OCI-LY3 (cell line): Measurements from ENCODE around the gene GC.

Source experiments
- EZH2phosphoT487 ChIP-seq: fragments of 200-600 bp; shearing (Covaris generic); IDR thresholded peaks from 2 replicates; pipeline ENCODE4 v1.6.1; 2018; ENCODE audit warnings: antibody characterized with exemption, mixed run types, low read depth
- TF ChIP-seq, protein P1 (sequence below): fragments of 200-600, 300-600 bp; sonication (generic); IDR thresholded peaks from 2 replicates; pipeline ENCODE4 v1.5.1; 2014; ENCODE audit warnings: antibody characterized with exemption, low read length, low read depth

GRCh38 chr4:71711985-71712348, 71.9 kb downstream of the GC start:
- TF ChIP-seq, protein P1, sequence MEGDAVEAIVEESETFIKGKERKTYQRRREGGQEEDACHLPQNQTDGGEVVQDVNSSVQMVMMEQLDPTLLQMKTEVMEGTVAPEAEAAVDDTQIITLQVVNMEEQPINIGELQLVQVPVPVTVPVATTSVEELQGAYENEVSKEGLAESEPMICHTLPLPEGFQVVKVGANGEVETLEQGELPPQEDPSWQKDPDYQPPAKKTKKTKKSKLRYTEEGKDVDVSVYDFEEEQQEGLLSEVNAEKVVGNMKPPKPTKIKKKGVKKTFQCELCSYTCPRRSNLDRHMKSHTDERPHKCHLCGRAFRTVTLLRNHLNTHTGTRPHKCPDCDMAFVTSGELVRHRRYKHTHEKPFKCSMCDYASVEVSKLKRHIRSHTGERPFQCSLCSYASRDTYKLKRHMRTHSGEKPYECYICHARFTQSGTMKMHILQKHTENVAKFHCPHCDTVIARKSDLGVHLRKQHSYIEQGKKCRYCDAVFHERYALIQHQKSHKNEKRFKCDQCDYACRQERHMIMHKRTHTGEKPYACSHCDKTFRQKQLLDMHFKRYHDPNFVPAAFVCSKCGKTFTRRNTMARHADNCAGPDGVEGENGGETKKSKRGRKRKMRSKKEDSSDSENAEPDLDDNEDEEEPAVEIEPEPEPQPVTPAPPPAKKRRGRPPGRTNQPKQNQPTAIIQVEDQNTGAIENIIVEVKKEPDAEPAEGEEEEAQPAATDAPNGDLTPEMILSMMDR = no peak
- no peak for TF ChIP-seq EZH2phosphoT487
